NCI-H2107 treated with DMSO at 0.1 percent for 48 hours (cell line): ENCODE measurements around the gene PRICKLE2.

Experiments used
- DNase-seq: peaks from one replicate; lab custom pipeline; 2025; ENCODE audit not compliant: unreplicated experiment; lab: John Stamatoyannopoulos, UW

The PRICKLE2 gene

GRCh38 chr3:64220161-64220914 lies 4.9 kb downstream of the PRICKLE2 start:
- DNase-seq: no peak

- no peak for DNase-seq
These were observed 6.5 kb downstream of the PRICKLE2 start for GRCh38 chr3:64218746-64219145.

GRCh38 chr3:64218329-64218728 lies 6.9 kb downstream of the PRICKLE2 start:
- DNase-seq: no peak

GRCh38 chr3:64216274-64217147 lies 8.8 kb downstream of the PRICKLE2 start:
- DNase-seq: no peak

GRCh38 chr3:64215559-64215958 lies 9.7 kb downstream of the PRICKLE2 start:
- no peak for DNase-seq

- DNase-seq: no peak
These were observed 10.2 kb downstream of the PRICKLE2 start for GRCh38 chr3:64215103-64215502.

GRCh38 chr3:64214381-64215018 lies 10.8 kb downstream of the PRICKLE2 start:
- DNase-seq: no peak

GRCh38 chr3:64213962-64214379 lies 11.3 kb downstream of the PRICKLE2 start:
- no peak for DNase-seq

GRCh38 chr3:64213224-64213878 lies 11.9 kb downstream of the PRICKLE2 start:
- no peak for DNase-seq

- DNase-seq: no peak
These were observed 15.2 kb downstream of the PRICKLE2 start for GRCh38 chr3:64209866-64210621.

- DNase-seq: no peak
These were observed 17.8 kb downstream of the PRICKLE2 start for GRCh38 chr3:64207289-64208080.

GRCh38 chr3:64203969-64204908 lies 21.0 kb downstream of the PRICKLE2 start:
- DNase-seq: no peak

- no peak for DNase-seq
These were observed 22.1 kb downstream of the PRICKLE2 start for GRCh38 chr3:64203216-64203615.

GRCh38 chr3:64199932-64200331 lies 25.3 kb downstream of the PRICKLE2 start:
- DNase-seq: no peak

GRCh38 chr3:64196236-64196929 lies 28.9 kb downstream of the PRICKLE2 start:
- no peak for DNase-seq

GRCh38 chr3:64195789-64196188 lies 29.5 kb downstream of the PRICKLE2 start:
- DNase-seq: no peak

GRCh38 chr3:64191822-64192221 lies 33.4 kb downstream of the PRICKLE2 start:
- no peak for DNase-seq
